ENCODE measurements around the gene ASB7.

DNA sequence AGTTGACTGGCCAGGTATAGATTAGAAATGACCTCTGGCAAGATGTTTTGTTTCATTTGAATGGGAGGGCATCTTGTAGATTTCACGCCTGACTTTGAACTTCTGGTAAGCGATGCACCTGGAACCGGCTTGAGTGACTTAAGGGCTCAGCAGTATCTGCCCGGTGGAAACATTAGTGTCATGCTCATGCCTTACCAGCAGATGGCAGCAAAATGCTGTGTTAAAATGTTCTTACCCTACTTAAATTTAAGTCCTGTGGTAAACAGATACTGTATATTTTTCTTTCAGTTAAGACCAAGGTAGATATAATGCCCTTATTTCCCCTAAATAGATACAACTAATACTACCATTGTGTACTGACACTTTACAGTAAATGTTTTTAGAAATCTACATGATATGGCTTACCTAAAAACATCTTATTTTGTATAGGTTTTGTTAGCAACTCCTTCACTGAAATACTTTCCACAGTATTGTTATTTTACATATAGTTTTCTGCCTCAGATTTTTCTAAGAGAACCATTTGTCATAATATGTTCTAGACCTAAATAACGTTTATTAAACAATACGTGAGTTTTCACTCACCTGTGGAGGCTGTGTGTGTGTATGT, 25.5 kb downstream of the ASB7 start:
- TF ChIP-seq, protein P1, sequence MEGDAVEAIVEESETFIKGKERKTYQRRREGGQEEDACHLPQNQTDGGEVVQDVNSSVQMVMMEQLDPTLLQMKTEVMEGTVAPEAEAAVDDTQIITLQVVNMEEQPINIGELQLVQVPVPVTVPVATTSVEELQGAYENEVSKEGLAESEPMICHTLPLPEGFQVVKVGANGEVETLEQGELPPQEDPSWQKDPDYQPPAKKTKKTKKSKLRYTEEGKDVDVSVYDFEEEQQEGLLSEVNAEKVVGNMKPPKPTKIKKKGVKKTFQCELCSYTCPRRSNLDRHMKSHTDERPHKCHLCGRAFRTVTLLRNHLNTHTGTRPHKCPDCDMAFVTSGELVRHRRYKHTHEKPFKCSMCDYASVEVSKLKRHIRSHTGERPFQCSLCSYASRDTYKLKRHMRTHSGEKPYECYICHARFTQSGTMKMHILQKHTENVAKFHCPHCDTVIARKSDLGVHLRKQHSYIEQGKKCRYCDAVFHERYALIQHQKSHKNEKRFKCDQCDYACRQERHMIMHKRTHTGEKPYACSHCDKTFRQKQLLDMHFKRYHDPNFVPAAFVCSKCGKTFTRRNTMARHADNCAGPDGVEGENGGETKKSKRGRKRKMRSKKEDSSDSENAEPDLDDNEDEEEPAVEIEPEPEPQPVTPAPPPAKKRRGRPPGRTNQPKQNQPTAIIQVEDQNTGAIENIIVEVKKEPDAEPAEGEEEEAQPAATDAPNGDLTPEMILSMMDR (IDR thresholded peaks at IDR 0.05) = peak; percentile 77 to 90 (median 88)
- TF ChIP-seq POLR2A (IDR thresholded peaks at IDR 0.05) = no peak
